HepG2 (cell line): ENCODE results near the gene HMCN2.

Experiments used
- IKZF1 ChIP-seq: fragments of 450-650 bp; IDR thresholded peaks from 2 replicates; pipeline ENCODE4 v1.7.1; 2016
- POLR2AphosphoS5 ChIP-seq: IDR thresholded peaks from 2 replicates; pipeline ENCODE4 v1.6.1; 2012; ENCODE audit warnings: low read depth, low read length
- SNRNP70 ChIP-seq: fragments of 200-400 bp; formaldehyde crosslinking; IDR thresholded peaks from 2 replicates; pipeline ENCODE4 v1.6.1; 2017; ENCODE audit warnings: mild to moderate bottlenecking, low read depth, low read length, moderate library complexity

DNA sequence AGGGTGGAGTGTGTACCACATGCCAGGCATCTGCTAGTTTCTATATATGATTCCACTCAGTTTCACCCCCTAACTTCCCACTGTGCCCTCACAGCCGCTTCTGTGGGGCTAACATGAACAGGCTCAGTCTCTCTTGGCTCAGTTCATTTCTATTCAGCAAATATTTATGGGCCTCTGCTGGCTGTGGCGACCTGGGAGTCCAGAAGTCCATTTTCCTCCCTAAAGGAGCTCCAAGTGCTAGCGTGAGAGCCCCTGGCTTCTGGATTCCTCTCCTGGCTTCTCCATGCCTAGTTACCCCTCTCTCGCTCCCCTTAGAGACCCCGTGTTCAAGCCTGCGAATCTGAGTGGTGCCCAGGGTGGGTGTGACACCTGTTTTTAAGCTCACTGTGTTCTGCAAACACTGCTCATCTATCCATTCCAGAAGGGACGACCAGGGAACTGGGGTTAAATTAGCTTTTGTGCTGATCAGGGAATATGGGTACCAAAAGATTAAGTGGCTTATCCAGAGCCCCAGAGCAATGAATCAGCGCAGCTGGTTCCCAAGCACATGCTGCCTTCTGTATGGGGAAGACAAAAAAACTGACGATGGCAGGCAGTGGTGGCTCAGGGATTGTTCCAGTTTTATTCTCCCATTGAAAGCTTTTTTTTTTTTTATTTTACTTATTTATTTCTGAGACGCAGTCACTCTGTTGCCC is 57.6 kb downstream of the HMCN2 start:
- TF ChIP-seq SNRNP70 = no peak
- no peak for TF ChIP-seq POLR2AphosphoS5
- TF ChIP-seq IKZF1 = no peak
